Lung (tissue), 12 donors: ENCODE results near the gene ABCD2. TPM values are rescaled to one million over a fixed set of nuclear protein-coding genes. Genes with fewer than 3 reads are reported as not detected.

Source experiments
- ATAC-seq: fragments of 200-7000 bp; cut with Tn5 transposase; one replicate; pipeline ENCODE4 v1.9.1; 2020; ENCODE audit warnings: moderate number of reproducible peaks; ENCODE audit not compliant: insufficient read depth, low FRiP score
- DNase-seq, 3 donors: peaks; one replicate each; pipeline ENCODE4 v3.0.0-alpha.2; 2013 to 2017
- H3K27ac ChIP-seq, 2 donors: one replicate each; pipeline ENCODE4 v1.5.1; 2013; ENCODE audit warnings: mild to moderate bottlenecking in 2 of 2, moderate library complexity in 2 of 2, control low read depth in 1 of 2, inconsistent platforms in 1 of 2, low read depth in 1 of 2, low read length in 1 of 2
- H3K27me3 ChIP-seq, 3 donors: one replicate each; pipeline ENCODE4 v1.5.1; 2013; ENCODE audit warnings: low read length in 2 of 3; ENCODE audit not compliant: control insufficient read depth in 3 of 3, insufficient read depth in 3 of 3
- H3K36me3 ChIP-seq, 4 donors: one replicate each; pipeline ENCODE4 v1.5.1; 2013; ENCODE audit warnings: low read length in 4 of 4, mild to moderate bottlenecking in 1 of 4, moderate library complexity in 1 of 4; ENCODE audit not compliant: control insufficient read depth in 4 of 4, insufficient read depth in 4 of 4
- H3K4me1 ChIP-seq, 5 donors: one replicate each; pipeline ENCODE4 v1.5.1; 2013; ENCODE audit warnings: low read length in 5 of 5, mild to moderate bottlenecking in 2 of 5, moderate library complexity in 1 of 5; ENCODE audit not compliant: control insufficient read depth in 5 of 5, insufficient read depth in 5 of 5
- H3K4me3 ChIP-seq: one replicate; pipeline ENCODE4 v1.5.1; 2013; ENCODE audit warnings: mild to moderate bottlenecking, control low read depth, moderate library complexity
- H3K9ac ChIP-seq, 2 donors: one replicate each; pipeline ENCODE4 v1.5.1; 2013; ENCODE audit warnings: low read length in 2 of 2, control low read depth in 1 of 2; ENCODE audit not compliant: insufficient read depth in 1 of 2
- H3K9me3 ChIP-seq, 4 donors: one replicate each; pipeline ENCODE4 v1.5.1; 2013; ENCODE audit warnings: low read length in 3 of 4, mild to moderate bottlenecking in 1 of 4, moderate library complexity in 1 of 4; ENCODE audit not compliant: control insufficient read depth in 4 of 4, insufficient read depth in 3 of 4
- CTCF ChIP-seq: IDR thresholded peaks from 2 replicates; pipeline ENCODE4 v1.5.1; 2012; ENCODE audit warnings: mild to moderate bottlenecking; ENCODE audit errors: control extremely low read depth, extremely low read depth
- WGBS, 2 donors: extraction: QIAGEN DNeasy Blood & Tissue Kit; methylation state at CpG; one replicate each; pipeline ENCODE4 v1.1.7; 2013; 5-methylcytosine and 5-hydroxymethylcytosine counted together
- polyA plus RNA-seq, 2 donors: library from polyadenylated mRNA; stranded (reverse); fragments of 200-250 nt; gene quantifications; one replicate each; pipeline ENCODE4 v1.2.1, GENCODE V29; 2013
- total RNA-seq, 2 donors: library from RNA; depleted of rRNA in 1 of 2; stranded (reverse); fragments of >200 nt in 1 of 2; gene quantifications; one replicate each; pipeline ENCODE4 v1.2.1, GENCODE V29; 2014 to 2021
- donor health status: control.
- donor health status: control.
- donor health status: Bipolar disorder and iron deficiency.
- donor health status: healthy.
- donor health status: DM: yes; HTN: yes; CAD: no.

The ABCD2 gene
- total and polyA plus RNA-seq, 4 donors: 0.13 to 1.1 (median 0.47) TPM

GRCh38 chr12:39620659-39621658 lies 1.4 kb upstream of the ABCD2 start:
- DNase-seq: peak in 2 of 3 donors; percentile 10 to 29

GRCh38 chr12:39619316-39619659 lies 315 bp downstream of the ABCD2 start:
- Histone ChIP-seq H3K9ac (peak overlapping the region in 1 of 2 donors; percentile 53), H3K27ac (peak overlapping the region in 1 of 2 donors; percentile 36), H3K9me3 (no peaks in the 10 kb centered on the region), H3K27me3 (no peaks in the 10 kb centered on the region), H3K4me3 (no peak overlapping the region), H3K36me3 (no peaks in the 10 kb centered on the region), H3K4me1 (peaks cover 0 to 13% (median 0%) of the 10 kb centered on the region in 5 donors)
- no peak for TF ChIP-seq CTCF
- ATAC-seq (no peak), DNase-seq (no peak)
- 22 to 30% methylated on average over 10 of the region's 10 CpGs for WGBS, 2 donors

More at GRCh38 chr12:39620659-39621658, 1.4 kb upstream of the ABCD2 start:
- H3K9me3 ChIP-seq: no peaks in the 10 kb centered on the region
- no peak overlapping the region for H3K4me3 ChIP-seq
- peak overlapping the region; percentile 53 to 64 for H3K9ac ChIP-seq
- H3K27me3 ChIP-seq: no peaks in the 10 kb centered on the region
- no peak for ATAC-seq
- no peak for TF ChIP-seq CTCF
- H3K4me1 ChIP-seq: peaks cover 0 to 13% (median 0%) of the 10 kb centered on the region in 5 donors
- no peaks in the 10 kb centered on the region for H3K36me3 ChIP-seq
- peak overlapping the region in 1 of 2 donors; percentile 46 for H3K27ac ChIP-seq
- WGBS, 2 donors: 67 to 80% methylated on average over 11 of the region's 11 CpGs

GRCh38 chr12:39618701-39619100 lies 902 bp downstream of the ABCD2 start:
- Histone ChIP-seq H3K27me3 (no peaks in the 10 kb centered on the region), H3K27ac (no peak overlapping the region), H3K36me3 (no peaks in the 10 kb centered on the region), H3K9me3 (no peaks in the 10 kb centered on the region), H3K4me3 (no peak overlapping the region), H3K9ac (no peak overlapping the region), H3K4me1 (peaks cover 0 to 13% (median 0%) of the 10 kb centered on the region in 5 donors)
- DNase-seq (no peak), ATAC-seq (no peak)
- WGBS, 2 donors: 80 to 88% methylated on average over 5 of the region's 5 CpGs
- TF ChIP-seq CTCF: no peak
